Glutamatergic neuron (in vitro differentiated cells): ENCODE measurements around the gene FBXO42. TPM values are rescaled to one million over a fixed set of nuclear protein-coding genes. Genes with fewer than 3 reads are reported as not detected.

Source experiments
- DNase-seq: peaks from one replicate; pipeline ENCODE4 v3.0.0; 2022
- H3K27ac Mint-ChIP-seq: one replicate; pipeline ENCODE4 v1.8.0; 2020; ENCODE audit warnings: mild to moderate bottlenecking, mixed read lengths, inconsistent platforms; ENCODE audit not compliant: unreplicated experiment
- H3K27me3 Mint-ChIP-seq: one replicate; pipeline ENCODE4 v1.8.0; 2020; ENCODE audit warnings: mild to moderate bottlenecking, moderate library complexity, mixed read lengths, inconsistent platforms; ENCODE audit not compliant: unreplicated experiment
- H3K36me3 Mint-ChIP-seq: one replicate; pipeline ENCODE4 v1.8.0; 2020; ENCODE audit warnings: mild to moderate bottlenecking, mixed read lengths, inconsistent platforms; ENCODE audit not compliant: unreplicated experiment
- H3K4me1 Mint-ChIP-seq: one replicate; pipeline ENCODE4 v1.8.0; 2020; ENCODE audit warnings: mild to moderate bottlenecking, low read depth, mixed read lengths, inconsistent platforms; ENCODE audit not compliant: unreplicated experiment
- H3K4me3 Mint-ChIP-seq: one replicate; pipeline ENCODE4 v1.8.0; 2020; ENCODE audit warnings: mild to moderate bottlenecking, mixed read lengths, inconsistent platforms; ENCODE audit not compliant: unreplicated experiment
- H3K9me3 Mint-ChIP-seq: one replicate; pipeline ENCODE4 v1.8.0; 2020; ENCODE audit warnings: mild to moderate bottlenecking, moderate library complexity, mixed read lengths, inconsistent platforms; ENCODE audit not compliant: unreplicated experiment
- total RNA-seq: library from RNA; stranded (reverse); fragmentation: NEBNext Ultra II Directional; extraction: Animal tissue kit (Norgen Biotek cat#: 25700); gene quantifications from one replicate; pipeline ENCODE4 v1.2.1, GENCODE V29; 2021; ENCODE audit not compliant: unreplicated experiment
- TF ChIP-seq, protein P1 (sequence below): fragments of 200-600 bp; sonication (generic); IDR thresholded peaks from one replicate; pipeline ENCODE4 v1.5.0; 2021; ENCODE audit not compliant: partially characterized antibody, unreplicated experiment

Gene FBXO42
- total RNA-seq, 1 donor from 2014 or later, result 27.7 TPM

DNA sequence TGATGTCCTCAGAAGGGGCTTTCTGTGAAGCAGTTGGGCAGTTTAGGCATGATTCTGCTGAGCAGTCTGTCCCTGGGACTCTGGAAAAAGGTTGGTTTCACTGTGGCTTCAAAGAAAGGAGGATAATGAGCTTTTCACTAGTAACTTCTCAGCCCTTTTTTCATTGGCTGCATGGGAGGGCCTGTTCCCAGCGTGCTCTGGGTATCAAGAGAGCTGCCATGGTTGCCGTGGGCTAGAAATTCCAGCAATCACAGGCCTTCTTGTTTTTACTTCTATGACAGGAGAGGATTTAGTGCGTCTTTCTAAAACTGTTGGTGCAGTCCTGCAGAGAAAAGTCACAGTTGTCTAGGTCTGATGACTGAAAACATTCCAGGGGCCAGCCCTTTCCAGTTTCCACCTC, 22.0 kb upstream of the FBXO42 start:
- H3K9me3 Mint-ChIP-seq, result peaks cover 2% of the 10 kb centered on the region
- H3K4me1 Mint-ChIP-seq, result peaks cover 19% of the 10 kb centered on the region
- H3K27ac Mint-ChIP-seq, result no peak overlapping the region
- no peak for DNase-seq
- no peak overlapping the region for H3K4me3 Mint-ChIP-seq
- H3K27me3 Mint-ChIP-seq, result peaks cover 5% of the 10 kb centered on the region
- TF ChIP-seq, protein P1, sequence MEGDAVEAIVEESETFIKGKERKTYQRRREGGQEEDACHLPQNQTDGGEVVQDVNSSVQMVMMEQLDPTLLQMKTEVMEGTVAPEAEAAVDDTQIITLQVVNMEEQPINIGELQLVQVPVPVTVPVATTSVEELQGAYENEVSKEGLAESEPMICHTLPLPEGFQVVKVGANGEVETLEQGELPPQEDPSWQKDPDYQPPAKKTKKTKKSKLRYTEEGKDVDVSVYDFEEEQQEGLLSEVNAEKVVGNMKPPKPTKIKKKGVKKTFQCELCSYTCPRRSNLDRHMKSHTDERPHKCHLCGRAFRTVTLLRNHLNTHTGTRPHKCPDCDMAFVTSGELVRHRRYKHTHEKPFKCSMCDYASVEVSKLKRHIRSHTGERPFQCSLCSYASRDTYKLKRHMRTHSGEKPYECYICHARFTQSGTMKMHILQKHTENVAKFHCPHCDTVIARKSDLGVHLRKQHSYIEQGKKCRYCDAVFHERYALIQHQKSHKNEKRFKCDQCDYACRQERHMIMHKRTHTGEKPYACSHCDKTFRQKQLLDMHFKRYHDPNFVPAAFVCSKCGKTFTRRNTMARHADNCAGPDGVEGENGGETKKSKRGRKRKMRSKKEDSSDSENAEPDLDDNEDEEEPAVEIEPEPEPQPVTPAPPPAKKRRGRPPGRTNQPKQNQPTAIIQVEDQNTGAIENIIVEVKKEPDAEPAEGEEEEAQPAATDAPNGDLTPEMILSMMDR, result no peak
- no peaks in the 10 kb centered on the region for H3K36me3 Mint-ChIP-seq

DNA sequence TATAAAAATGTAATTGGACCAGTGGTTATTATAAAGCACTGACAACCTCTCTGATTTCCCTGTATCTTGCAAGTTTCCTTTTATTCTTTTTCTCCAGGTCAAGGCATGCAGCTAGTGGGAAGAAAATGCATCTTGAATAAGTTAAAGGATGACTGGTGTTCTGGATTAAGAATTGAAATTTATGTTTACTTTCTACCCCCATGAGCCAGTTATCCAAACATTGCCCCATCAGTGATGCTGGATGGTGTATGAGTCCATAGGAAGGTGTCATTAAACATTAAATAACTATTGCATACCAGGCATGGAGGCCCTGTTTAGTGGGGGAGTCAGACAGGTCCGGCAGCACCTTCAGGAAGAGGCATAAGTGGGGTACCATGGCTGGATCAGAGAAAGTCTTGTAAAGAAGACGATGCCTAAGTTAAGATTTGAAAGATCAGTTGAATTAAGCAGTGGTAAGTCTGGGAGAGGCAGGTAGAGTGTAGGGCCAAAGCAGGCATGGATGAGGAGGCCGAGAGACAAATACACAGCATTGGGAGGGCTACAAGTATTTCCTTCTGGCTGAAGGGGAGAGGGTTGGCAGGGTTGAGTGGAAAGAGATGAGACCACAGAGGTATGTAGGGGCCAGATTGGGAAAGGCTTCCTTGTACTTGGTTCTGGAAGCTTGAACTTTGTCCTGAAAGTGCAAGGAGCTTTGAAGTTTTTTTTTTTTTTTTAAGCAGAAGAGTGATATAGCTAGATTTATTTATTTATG, 20.4 kb upstream of the FBXO42 start:
- peaks cover 23% of the 10 kb centered on the region for H3K4me1 Mint-ChIP-seq
- no peak overlapping the region for H3K4me3 Mint-ChIP-seq
- H3K36me3 Mint-ChIP-seq, result no peaks in the 10 kb centered on the region
- no peak for DNase-seq
- no peak overlapping the region for H3K27ac Mint-ChIP-seq
- TF ChIP-seq, protein P1, result no peak
- H3K27me3 Mint-ChIP-seq, result peaks cover 5% of the 10 kb centered on the region
- H3K9me3 Mint-ChIP-seq, result peaks cover 2% of the 10 kb centered on the region

DNA sequence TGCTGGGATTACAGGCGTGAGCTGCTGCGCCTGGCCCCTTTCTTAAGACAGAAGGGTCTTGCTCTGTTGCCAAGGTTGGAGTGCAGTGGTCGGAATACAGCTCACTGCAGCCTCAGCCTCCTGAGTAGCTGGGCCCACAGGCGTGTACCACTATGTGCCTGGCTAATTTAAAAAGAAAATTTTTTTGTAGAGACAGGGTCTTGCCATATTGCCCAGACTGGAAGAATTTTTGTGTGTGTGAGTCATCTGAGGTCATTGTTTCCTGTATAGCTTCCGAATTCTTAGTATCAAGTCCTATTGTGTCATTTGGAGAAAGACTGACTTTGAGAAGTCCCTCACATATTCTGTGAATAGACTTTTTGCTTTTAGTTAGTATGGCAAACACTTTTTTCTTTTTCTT, 19.4 kb upstream of the FBXO42 start:
- Mint-ChIP-seq H3K36me3 (no peaks in the 10 kb centered on the region), H3K27ac (no peak overlapping the region), H3K9me3 (peaks cover 2% of the 10 kb centered on the region), H3K4me1 (peaks cover 21% of the 10 kb centered on the region), H3K27me3 (peaks cover 3% of the 10 kb centered on the region), H3K4me3 (no peak overlapping the region)
- no peak for DNase-seq
- TF ChIP-seq, protein P1, result no peak

DNA sequence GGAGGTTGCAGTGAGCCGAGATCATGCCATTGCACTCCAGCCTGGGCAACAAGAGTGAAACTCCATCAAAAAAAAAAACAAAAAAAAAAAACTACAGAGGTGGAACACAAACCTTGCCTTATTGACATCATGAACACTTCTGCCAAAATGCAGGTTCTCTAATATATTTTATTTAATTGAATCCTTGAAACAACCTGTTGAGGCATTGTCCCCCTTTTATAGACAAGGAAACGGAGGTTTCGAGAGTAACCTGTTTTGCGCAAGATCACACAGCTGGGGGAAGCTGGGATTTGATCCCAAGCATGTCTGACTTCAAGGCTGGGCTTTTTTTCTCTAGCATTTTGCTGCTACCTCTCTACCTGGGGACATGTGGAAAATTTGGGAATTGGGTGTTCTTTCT, 17.5 kb upstream of the FBXO42 start:
- no peak for DNase-seq
- no peaks in the 10 kb centered on the region for H3K36me3 Mint-ChIP-seq
- TF ChIP-seq, protein P1, result no peak

More for the DNA sequence above, 17.5 kb upstream of the FBXO42 start:
- H3K27me3 Mint-ChIP-seq, result peaks cover 3% of the 10 kb centered on the region
- H3K9me3 Mint-ChIP-seq, result peaks cover 2% of the 10 kb centered on the region
- H3K27ac Mint-ChIP-seq, result no peak overlapping the region
- peaks cover 13% of the 10 kb centered on the region for H3K4me1 Mint-ChIP-seq
- H3K4me3 Mint-ChIP-seq, result no peak overlapping the region
